HG03039 (cell line): ENCODE results near the gene PTGER1.
A peak's percentile ranks its signal among the peaks of the same experiment; 100 is the strongest.

ENCODE experiments used
- ATAC-seq: cut with Tn5 transposase; IDR thresholded peaks from one replicate; pipeline ENCODE4 v1.9.1; 2021; ENCODE audit warnings: mild to moderate bottlenecking, moderate library complexity; ENCODE audit not compliant: unreplicated experiment

The PTGER1 gene

GRCh38 chr19:14503285-14503684 is 28.1 kb upstream of the PTGER1 start:
- no peak for ATAC-seq

- ATAC-seq: no peak
Measured at GRCh38 chr19:14502334-14503092, 27.4 kb upstream of the PTGER1 start.

- ATAC-seq: no peak
Measured at GRCh38 chr19:14497228-14497921, 22.2 kb upstream of the PTGER1 start.

DNA sequence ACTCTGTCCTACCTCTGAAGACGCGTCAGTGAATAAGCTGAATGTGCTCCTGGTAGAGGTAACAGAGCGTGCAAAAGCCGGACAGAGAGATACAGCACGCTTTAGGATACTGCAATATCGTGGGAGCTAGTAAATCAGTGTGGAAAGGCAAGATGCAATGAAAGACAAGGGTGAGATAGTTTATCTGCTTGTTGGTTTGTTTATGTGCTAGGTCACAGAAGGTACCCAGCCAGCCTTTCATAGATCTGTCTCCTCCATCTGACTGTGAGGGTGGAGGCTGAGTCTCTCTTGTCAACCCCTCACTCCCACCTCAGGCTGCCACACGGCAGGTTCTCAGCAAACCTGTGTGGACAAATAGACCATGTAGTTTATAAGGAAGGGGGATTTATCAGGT is 21.7 kb upstream of the PTGER1 start:
- ATAC-seq: no peak

- peak; percentile 60 for ATAC-seq
Measured at GRCh38 chr19:14496029-14496833, 21.1 kb upstream of the PTGER1 start, which contains the start of gene GIPC1. Gene GIPC1, minus strand, starts transcription at chr19:14496127. Its CDS starts 13,151 bp downstream, at chr19:14482976.

GRCh38 chr19:14495672-14496028 is 20.5 kb upstream of the PTGER1 start:
- ATAC-seq: no peak

GRCh38 chr19:14494910-14495671 is 19.9 kb upstream of the PTGER1 start:
- no peak for ATAC-seq

DNA sequence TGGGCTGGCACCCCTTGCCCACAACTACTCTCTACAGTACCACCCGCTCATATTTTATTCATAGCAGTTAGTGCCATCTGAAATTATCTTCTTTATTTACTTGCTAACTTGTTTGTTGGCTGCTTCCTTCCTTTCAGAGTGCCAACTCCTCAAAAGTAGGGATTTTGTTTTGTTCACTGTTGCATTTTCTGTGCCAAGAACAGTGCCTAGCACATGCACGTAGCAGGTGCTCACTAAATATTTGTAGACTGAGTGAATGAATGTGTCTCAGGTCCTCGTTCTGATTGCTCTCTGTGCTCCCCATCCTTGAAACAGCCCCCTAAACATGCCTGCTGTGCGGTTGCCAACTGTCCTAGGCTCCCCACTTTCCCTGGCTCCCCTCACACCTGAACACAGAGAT is 19.3 kb upstream of the PTGER1 start:
- no peak for ATAC-seq

GRCh38 chr19:14492756-14493337 is 17.7 kb upstream of the PTGER1 start:
- no peak for ATAC-seq

- no peak for ATAC-seq
Measured at GRCh38 chr19:14487370-14488125, 12.4 kb upstream of the PTGER1 start.

DNA sequence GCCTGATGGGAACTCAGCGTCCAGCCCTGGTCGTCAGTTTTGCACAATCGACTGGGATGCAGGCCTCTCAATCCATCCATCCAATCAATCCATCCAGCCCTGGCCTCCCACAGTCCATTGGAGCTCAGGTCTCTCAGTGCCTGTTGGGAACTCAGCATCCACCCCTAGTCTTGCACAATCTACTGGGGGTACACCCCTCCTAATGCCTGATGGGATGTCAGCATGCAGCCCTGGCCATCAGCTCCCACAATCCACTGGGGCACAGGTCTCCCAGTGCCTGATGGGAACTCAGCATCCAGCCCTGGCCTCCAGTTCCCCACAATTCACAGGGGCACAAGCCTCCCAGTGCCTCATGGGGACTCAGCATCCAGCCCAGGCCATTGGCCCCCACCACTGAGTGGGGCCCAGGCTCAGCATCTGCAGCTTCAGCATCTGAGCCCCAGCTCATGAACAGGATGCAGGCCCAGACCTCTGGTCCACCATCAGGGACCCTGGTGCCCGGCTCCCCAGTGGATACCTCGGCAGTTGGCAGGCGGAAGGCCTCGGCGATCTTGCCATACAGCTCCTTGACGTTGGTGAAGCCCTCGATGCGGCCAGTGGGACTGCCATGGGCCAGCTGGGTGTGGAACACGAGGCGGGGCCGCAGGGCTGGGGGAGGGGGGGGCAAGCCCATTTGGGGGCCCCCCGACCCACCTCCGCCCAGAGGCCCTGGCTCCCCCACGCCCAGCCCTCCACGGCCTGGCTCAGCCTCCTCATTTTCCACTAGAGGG is 7.2 kb upstream of the PTGER1 start:
- ATAC-seq: no peak

- no peak for ATAC-seq
Measured at GRCh38 chr19:14480700-14481079, 5.5 kb upstream of the PTGER1 start.

- no peak for ATAC-seq
Measured at GRCh38 chr19:14479975-14480699, 5.0 kb upstream of the PTGER1 start.

- no peak for ATAC-seq
Measured at GRCh38 chr19:14479309-14479974, 4.3 kb upstream of the PTGER1 start.

GRCh38 chr19:14478113-14478545 is 3.0 kb upstream of the PTGER1 start:
- ATAC-seq: no peak

- no peak for ATAC-seq
Measured at GRCh38 chr19:14477418-14478112, 2.4 kb upstream of the PTGER1 start.

GRCh38 chr19:14476673-14477401 is 1.7 kb upstream of the PTGER1 start:
- no peak for ATAC-seq
